Measurements from ENCODE around the gene SCYGR5. TPM values are rescaled to one million over a fixed set of nuclear protein-coding genes. Genes with fewer than 3 reads are reported as not detected.
A peak's percentile ranks its signal among the peaks of the same experiment; 100 is the strongest.
"Not testable (repeated sequence)": the region's sequence is repeated elsewhere in the genome, so short reads cannot be mapped to it uniquely, and the experiment has no call there.

SCYGR5 gene
- not detected for total RNA-seq

- not testable (repeated sequence) for H3K9me3 ChIP-seq; H3K4me1 ChIP-seq; H3K27me3 ChIP-seq; H3K27ac ChIP-seq; H3K4me3 ChIP-seq; H3K36me3 ChIP-seq; ATAC-seq (ENCODE audit: low FRiP score in 2 of 2)
- DNase-seq: peak in 1 of 2 donors; percentile 68
- 85 to 89% methylated on average over 5 to 10 of the region's 13 CpGs for WGBS, 2 donors
Measured at GRCh38 chr2:227666631-227667170, at the start of gene SCYGR5. Gene SCYGR5 (plus strand): TSS chr2:227666804. CDS start chr2:227666804, 0 bp downstream.

- ATAC-seq (ENCODE audit: low FRiP score in 2 of 2) (peak in 1 of 2 donors; percentile 76), DNase-seq (peak in 1 of 2 donors; percentile 72)
- H3K9me3 ChIP-seq: no peaks in the 10 kb centered on the region
- peaks cover 0 to 5% (median 0%) of the 10 kb centered on the region in 4 donors for H3K4me1 ChIP-seq
- H3K27ac ChIP-seq: no peak within 1 kb of the TSS
- no peaks in the 10 kb centered on the region for H3K36me3 ChIP-seq
- no peak within 1 kb of the TSS for H3K4me3 ChIP-seq
- TF ChIP-seq POLR2A (IDR thresholded peaks at IDR 0.05) (no peak), EP300 (IDR thresholded peaks at IDR 0.05) (no peak), POLR2AphosphoS5 (IDR thresholded peaks at IDR 0.05) (no peak)
- TF ChIP-seq, protein P1, sequence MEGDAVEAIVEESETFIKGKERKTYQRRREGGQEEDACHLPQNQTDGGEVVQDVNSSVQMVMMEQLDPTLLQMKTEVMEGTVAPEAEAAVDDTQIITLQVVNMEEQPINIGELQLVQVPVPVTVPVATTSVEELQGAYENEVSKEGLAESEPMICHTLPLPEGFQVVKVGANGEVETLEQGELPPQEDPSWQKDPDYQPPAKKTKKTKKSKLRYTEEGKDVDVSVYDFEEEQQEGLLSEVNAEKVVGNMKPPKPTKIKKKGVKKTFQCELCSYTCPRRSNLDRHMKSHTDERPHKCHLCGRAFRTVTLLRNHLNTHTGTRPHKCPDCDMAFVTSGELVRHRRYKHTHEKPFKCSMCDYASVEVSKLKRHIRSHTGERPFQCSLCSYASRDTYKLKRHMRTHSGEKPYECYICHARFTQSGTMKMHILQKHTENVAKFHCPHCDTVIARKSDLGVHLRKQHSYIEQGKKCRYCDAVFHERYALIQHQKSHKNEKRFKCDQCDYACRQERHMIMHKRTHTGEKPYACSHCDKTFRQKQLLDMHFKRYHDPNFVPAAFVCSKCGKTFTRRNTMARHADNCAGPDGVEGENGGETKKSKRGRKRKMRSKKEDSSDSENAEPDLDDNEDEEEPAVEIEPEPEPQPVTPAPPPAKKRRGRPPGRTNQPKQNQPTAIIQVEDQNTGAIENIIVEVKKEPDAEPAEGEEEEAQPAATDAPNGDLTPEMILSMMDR (IDR thresholded peaks at IDR 0.05): no peak
- no peaks in the 10 kb centered on the region for H3K27me3 ChIP-seq
- WGBS, 2 donors: 82 to 84% methylated on average over 8 to 20 of the region's 20 CpGs
Measured at GRCh38 chr2:227617316-227618230, 49.0 kb upstream of the SCYGR5 start, which contains the start of gene SCYGR4. Gene SCYGR4 (plus strand): TSS chr2:227617498. CDS start chr2:227617498, 0 bp downstream.

- TF ChIP-seq POLR2A (IDR thresholded peaks at IDR 0.05) (no peak), EP300 (IDR thresholded peaks at IDR 0.05) (no peak), POLR2AphosphoS5 (IDR thresholded peaks at IDR 0.05) (no peak)
- TF ChIP-seq, protein P1 (IDR thresholded peaks at IDR 0.05): no peak
- no peak for DNase-seq
- no peaks in the 10 kb centered on the region for H3K27me3 ChIP-seq
Measured at GRCh38 chr2:227623226-227623625, 43.4 kb upstream of the SCYGR5 start.

GRCh38 chr2:227625420-227625819 is 41.2 kb upstream of the SCYGR5 start:
- no peaks in the 10 kb centered on the region for H3K27me3 ChIP-seq
- H3K9me3 ChIP-seq: no peaks in the 10 kb centered on the region
- TF ChIP-seq EP300 (IDR thresholded peaks at IDR 0.05) (no peak), POLR2A (IDR thresholded peaks at IDR 0.05) (no peak), POLR2AphosphoS5 (IDR thresholded peaks at IDR 0.05) (no peak)
- TF ChIP-seq, protein P1 (IDR thresholded peaks at IDR 0.05): no peak
- no peak overlapping the region for H3K27ac ChIP-seq
- H3K36me3 ChIP-seq: no peaks in the 10 kb centered on the region
- no peak for DNase-seq
- no peaks in the 10 kb centered on the region for H3K4me1 ChIP-seq
- ATAC-seq (ENCODE audit: low FRiP score in 2 of 2): no peak
- no peak overlapping the region for H3K4me3 ChIP-seq
- 73 to 89% methylated on average over 1 to 2 of the region's 2 CpGs for WGBS, 2 donors

More at GRCh38 chr2:227623226-227623625, 43.4 kb upstream of the SCYGR5 start:
- Histone ChIP-seq H3K4me3 (no peak overlapping the region), H3K9me3 (no peaks in the 10 kb centered on the region), H3K4me1 (no peaks in the 10 kb centered on the region), H3K36me3 (no peaks in the 10 kb centered on the region), H3K27ac (no peak overlapping the region)
- no peak for ATAC-seq (ENCODE audit: low FRiP score in 2 of 2)

DNA sequence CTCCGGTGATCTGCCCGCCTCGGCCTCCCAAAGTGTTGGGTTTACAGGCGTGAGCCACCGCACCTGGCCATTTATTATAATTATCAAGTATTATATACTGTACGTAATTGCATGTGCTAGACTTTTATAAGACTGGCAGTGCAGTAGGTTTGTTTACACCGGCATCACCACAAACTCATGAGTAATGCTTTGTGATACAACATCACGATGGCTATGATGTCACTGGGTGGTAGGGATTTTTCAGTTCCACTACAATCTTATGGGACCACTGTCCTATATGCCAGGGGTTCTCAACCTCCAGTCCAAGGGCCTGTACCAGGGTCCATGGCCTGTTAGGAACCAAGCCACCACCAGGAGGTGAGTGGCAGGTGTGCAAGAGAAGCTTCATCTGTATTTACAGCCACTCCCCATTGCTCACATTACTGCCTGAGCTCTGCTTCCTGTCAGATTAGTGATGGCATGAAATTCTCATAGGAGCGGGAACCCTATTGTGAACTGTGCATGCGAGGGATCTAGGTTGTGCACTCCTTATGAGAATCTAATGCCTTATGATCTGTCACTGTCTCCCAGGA is 39.9 kb upstream of the SCYGR5 start:
- WGBS, 2 donors: 79 to 91% methylated on average over 10 of the region's 10 CpGs
- Histone ChIP-seq H3K9me3 (no peaks in the 10 kb centered on the region), H3K4me1 (no peaks in the 10 kb centered on the region), H3K4me3 (no peak overlapping the region), H3K27me3 (no peaks in the 10 kb centered on the region), H3K27ac (no peak overlapping the region), H3K36me3 (no peaks in the 10 kb centered on the region)
- no peak for DNase-seq
- TF ChIP-seq POLR2AphosphoS5 (IDR thresholded peaks at IDR 0.05) (no peak), POLR2A (IDR thresholded peaks at IDR 0.05) (no peak), EP300 (IDR thresholded peaks at IDR 0.05) (no peak)
- TF ChIP-seq, protein P1 (IDR thresholded peaks at IDR 0.05): no peak
- no peak for ATAC-seq (ENCODE audit: low FRiP score in 2 of 2)
